MG63 (cell line): ENCODE results near the gene ARHGAP44. TPM values are rescaled to one million over a fixed set of nuclear protein-coding genes. Genes with fewer than 3 reads are reported as not detected.
A peak's percentile ranks its signal among the peaks of the same experiment; 100 is the strongest.

ENCODE experiments used
- DNase-seq: peaks from one replicate; pipeline ENCODE4 v3.0.0-alpha.2; 2020
- H3K27me3 ChIP-seq: fragments of 250-450 bp; sonication (Bioruptor Pico); 2 replicates; pipeline ENCODE4 v1.5.1; 2020; ENCODE audit warnings: mild to moderate bottlenecking, moderate library complexity
- H3K36me3 ChIP-seq: fragments of 250-450 bp; sonication (Bioruptor Pico); 2 replicates; pipeline ENCODE4 v1.5.1; 2020; ENCODE audit warnings: mild to moderate bottlenecking, moderate library complexity
- H3K4me3 ChIP-seq: fragments of 250-450 bp; sonication (Bioruptor Pico); 2 replicates; pipeline ENCODE4 v1.5.1; 2020; ENCODE audit warnings: mild to moderate bottlenecking, moderate library complexity
- H3K9me3 ChIP-seq: fragments of 250-450 bp; sonication (Bioruptor Pico); 2 replicates; pipeline ENCODE4 v1.5.1; 2020; ENCODE audit warnings: mild to moderate bottlenecking, moderate library complexity
- total RNA-seq: library from RNA; depleted of rRNA; stranded (reverse); fragments of >200 nt; shearing (Covaris generic); gene quantifications from 2 replicates; pipeline ENCODE4 v1.2.3, GENCODE V29; 2014; ENCODE audit warnings: low replicate concordance

The ARHGAP44 gene
- total RNA-seq, 1 experiment from 2014 or later, result 1.2 TPM

GRCh38 chr17:13004336-13004735 lies 215.0 kb downstream of the ARHGAP44 start:
- Histone ChIP-seq H3K9me3 (no peaks in the 10 kb centered on the region), H3K27me3 (no peaks in the 10 kb centered on the region), H3K4me3 (no peak overlapping the region), H3K36me3 (peaks cover 25% of the 10 kb centered on the region)
- DNase-seq, result no peak

- H3K36me3 ChIP-seq, result peaks cover 17% of the 10 kb centered on the region
- DNase-seq, result no peak
- H3K27me3 ChIP-seq, result no peaks in the 10 kb centered on the region
- H3K4me3 ChIP-seq, result no peak overlapping the region
- H3K9me3 ChIP-seq, result no peaks in the 10 kb centered on the region
These were observed 216.2 kb downstream of the ARHGAP44 start for GRCh38 chr17:13005530-13005929.

DNA sequence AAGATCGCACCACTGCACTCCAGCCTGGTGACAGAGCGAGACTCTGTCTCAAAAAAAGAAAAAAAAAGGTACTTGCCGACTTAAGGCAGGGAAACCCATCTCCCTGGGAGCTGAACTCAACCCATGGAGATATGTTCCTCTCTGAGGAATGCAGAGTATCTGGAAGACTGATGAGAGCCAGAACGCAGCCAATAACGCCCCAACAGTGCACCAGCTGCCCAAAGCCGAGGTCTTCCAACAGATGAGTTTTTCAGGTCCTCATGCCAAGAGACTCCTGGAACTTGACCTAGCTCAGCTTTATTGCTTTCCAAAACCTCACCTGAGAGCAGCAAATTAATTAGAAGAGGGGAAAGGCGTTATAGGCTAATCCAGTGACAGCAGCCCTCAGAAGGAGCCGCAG lies 219.2 kb downstream of the ARHGAP44 start:
- Histone ChIP-seq H3K4me3 (no peak overlapping the region), H3K27me3 (no peaks in the 10 kb centered on the region), H3K9me3 (no peaks in the 10 kb centered on the region), H3K36me3 (peaks cover 16% of the 10 kb centered on the region)
- no peak for DNase-seq

GRCh38 chr17:13010959-13011358 lies 221.7 kb downstream of the ARHGAP44 start:
- H3K9me3 ChIP-seq, result no peaks in the 10 kb centered on the region
- DNase-seq, result no peak
- H3K36me3 ChIP-seq, result peaks cover 35% of the 10 kb centered on the region
- no peaks in the 10 kb centered on the region for H3K27me3 ChIP-seq
- no peak overlapping the region for H3K4me3 ChIP-seq

DNA sequence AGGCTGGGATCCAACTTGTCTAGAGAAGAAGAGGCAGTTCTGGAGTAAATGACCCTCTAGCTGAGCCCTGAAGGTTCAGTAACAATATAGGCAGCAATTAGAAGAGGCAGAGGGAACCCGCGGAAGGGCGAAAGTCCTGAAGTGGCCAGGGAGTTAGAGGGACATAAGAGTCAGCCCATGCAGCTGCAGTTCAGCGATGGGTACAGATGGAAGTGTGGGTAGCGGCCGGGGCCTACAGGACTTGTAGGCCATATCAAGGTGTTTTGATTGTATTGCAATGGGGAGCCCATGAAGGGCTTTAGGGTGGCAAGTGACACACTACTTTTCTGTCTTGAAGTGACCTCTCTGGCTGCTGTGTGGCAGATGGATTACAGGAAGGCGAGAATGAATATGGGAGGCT lies 225.5 kb downstream of the ARHGAP44 start:
- Histone ChIP-seq H3K36me3 (peaks cover 38% of the 10 kb centered on the region), H3K9me3 (no peaks in the 10 kb centered on the region), H3K4me3 (no peak overlapping the region), H3K27me3 (no peaks in the 10 kb centered on the region)
- DNase-seq, result no peak

GRCh38 chr17:13016881-13017654 lies 227.8 kb downstream of the ARHGAP44 start:
- H3K9me3 ChIP-seq, result no peaks in the 10 kb centered on the region
- H3K36me3 ChIP-seq, result peaks cover 33% of the 10 kb centered on the region
- H3K27me3 ChIP-seq, result no peaks in the 10 kb centered on the region
- H3K4me3 ChIP-seq, result peak overlapping the region; percentile 73
- DNase-seq, result no peak

GRCh38 chr17:13017655-13018459 lies 228.6 kb downstream of the ARHGAP44 start, which contains the start of gene ELAC2:
ELAC2 (minus strand) TSS chr17:13018027; CDS start chr17:13017947, 80 bp downstream.
- no peaks in the 10 kb centered on the region for H3K27me3 ChIP-seq
- H3K4me3 ChIP-seq, result peak within 1 kb of the TSS; percentile 73
- peaks cover 27% of the 10 kb centered on the region for H3K36me3 ChIP-seq
- peak; percentile 94 for DNase-seq
- H3K9me3 ChIP-seq, result no peaks in the 10 kb centered on the region

- H3K27me3 ChIP-seq, result no peaks in the 10 kb centered on the region
- H3K9me3 ChIP-seq, result no peaks in the 10 kb centered on the region
- no peak overlapping the region for H3K4me3 ChIP-seq
- no peak for DNase-seq
- no peaks in the 10 kb centered on the region for H3K36me3 ChIP-seq
These were observed 234.7 kb downstream of the ARHGAP44 start for GRCh38 chr17:13024016-13024415.

DNA sequence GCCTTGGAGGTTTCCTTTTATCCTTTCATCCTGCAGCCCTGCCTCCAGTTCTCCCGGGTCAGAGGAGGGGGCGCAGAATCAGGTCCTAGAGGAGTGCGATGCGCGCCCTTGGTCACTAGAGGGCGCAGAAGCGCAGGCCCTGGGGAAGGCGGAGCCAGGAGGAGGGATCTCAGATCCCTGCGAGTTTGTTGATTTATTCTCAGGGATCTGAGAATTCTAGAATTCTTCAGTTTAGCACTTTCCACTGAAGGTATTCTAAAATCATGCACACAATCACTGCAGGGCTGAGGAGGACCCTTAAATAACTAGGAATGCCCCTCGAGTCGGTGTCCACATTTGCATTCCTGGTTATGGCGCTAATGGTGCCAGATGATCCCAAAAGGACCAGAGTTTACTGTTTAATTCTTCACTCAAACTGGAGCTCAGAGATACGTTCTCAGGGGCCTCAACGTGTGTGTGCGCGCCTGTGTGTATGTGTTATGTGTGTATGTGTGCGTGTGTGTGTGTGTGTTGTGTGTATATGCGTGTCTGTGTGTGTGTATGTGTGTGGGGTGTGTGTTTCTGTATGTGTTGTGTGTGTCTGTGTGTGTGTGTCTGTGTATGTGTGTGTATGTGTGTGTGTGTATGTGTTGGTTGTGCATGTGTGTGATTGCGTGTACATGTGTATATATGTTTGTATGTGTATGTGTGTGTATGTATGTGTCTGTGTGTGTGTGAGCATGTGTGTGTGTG lies 235.4 kb downstream of the ARHGAP44 start:
- H3K9me3 ChIP-seq, result no peaks in the 10 kb centered on the region
- peak; percentile 24 for DNase-seq
- no peaks in the 10 kb centered on the region for H3K36me3 ChIP-seq
- H3K4me3 ChIP-seq, result no peak overlapping the region
- H3K27me3 ChIP-seq, result no peaks in the 10 kb centered on the region

DNA sequence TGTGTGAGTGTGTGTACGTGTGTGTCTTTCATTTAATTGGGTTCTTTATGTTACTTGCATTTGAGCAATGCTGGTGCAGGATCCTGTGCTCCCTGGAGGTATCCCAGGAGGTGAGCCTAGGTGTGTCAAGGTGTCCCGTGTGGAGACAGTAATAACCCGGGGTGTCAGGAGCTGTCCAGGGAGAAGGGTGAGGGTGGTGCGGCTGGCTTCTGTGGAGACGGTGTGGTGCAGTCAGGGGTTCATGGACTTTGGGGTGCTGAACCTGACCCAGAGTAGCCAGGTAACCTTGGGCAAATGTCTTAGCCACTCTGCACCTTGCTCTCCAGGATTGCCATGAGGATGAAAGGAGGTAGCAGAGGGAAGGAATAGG lies 235.9 kb downstream of the ARHGAP44 start:
- Histone ChIP-seq H3K4me3 (no peak overlapping the region), H3K27me3 (no peaks in the 10 kb centered on the region), H3K9me3 (no peaks in the 10 kb centered on the region), H3K36me3 (no peaks in the 10 kb centered on the region)
- DNase-seq, result no peak

DNA sequence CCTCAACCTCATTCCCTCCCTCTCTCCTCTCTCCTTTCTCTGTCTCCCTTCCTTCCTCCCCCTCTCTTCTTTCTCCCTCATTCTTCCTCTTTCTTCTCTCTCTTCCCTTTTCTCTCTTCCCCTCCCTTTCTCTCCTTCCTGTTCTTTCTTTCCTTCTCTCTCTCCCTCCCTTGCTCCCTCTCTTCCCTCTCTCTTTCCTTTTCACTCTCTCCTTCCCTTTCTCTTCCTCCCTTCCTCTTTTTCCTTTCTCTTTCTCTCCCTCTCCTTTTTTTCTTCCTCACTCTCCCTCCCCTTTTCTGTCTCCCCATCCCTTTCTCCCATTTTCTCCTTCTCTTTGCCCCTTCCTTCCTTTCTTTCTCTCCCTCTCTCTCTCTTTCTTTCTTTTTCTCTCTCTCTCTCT lies 236.4 kb downstream of the ARHGAP44 start:
- no peaks in the 10 kb centered on the region for H3K9me3 ChIP-seq

DNA sequence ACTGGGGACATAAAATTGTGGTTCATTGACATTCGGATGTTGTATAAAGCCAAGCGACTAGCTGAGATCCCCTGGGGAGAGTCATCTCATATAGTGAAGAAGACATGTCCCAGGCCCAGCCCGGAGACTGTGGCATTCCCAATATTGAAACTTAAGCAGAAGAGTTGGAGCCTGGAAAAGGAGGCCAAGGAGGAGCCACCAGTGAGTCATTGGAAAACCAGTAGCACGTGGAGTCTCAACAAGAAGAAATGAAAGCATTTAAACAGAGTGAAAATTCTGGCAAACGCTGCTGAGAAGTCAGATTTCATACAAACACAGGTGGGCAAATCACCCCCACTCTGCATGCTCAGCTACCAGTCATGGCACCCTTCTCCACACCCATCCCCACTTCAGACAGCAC lies 237.9 kb downstream of the ARHGAP44 start:
- no peaks in the 10 kb centered on the region for H3K9me3 ChIP-seq
- H3K36me3 ChIP-seq, result no peaks in the 10 kb centered on the region
- H3K27me3 ChIP-seq, result no peaks in the 10 kb centered on the region
- DNase-seq, result no peak
- no peak overlapping the region for H3K4me3 ChIP-seq

More for the DNA sequence above, 236.4 kb downstream of the ARHGAP44 start:
- H3K27me3 ChIP-seq, result no peaks in the 10 kb centered on the region
- no peaks in the 10 kb centered on the region for H3K36me3 ChIP-seq
- H3K4me3 ChIP-seq, result no peak overlapping the region
- no peak for DNase-seq

DNA sequence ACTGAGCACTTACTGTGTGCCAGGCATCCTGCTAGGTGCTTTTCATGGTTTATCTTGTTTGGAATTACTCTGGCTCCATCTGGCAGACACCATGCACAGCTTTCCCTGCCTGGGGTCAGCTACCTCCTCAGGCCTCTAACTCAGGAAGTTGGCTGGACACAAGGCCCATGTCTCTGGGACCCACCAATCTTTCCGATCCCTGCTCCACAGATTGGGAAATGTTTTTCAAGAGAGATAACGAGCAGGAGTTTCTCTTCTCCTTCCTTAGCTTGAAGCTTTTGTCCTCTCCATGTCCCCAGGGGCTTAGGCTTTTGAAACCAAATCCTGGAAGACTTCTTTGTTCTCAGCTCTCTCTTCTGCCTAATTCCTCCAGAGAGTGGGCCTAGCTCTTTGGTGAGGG lies 240.0 kb downstream of the ARHGAP44 start:
- no peaks in the 10 kb centered on the region for H3K27me3 ChIP-seq
- DNase-seq, result no peak
- no peaks in the 10 kb centered on the region for H3K9me3 ChIP-seq
- no peaks in the 10 kb centered on the region for H3K36me3 ChIP-seq
- no peak overlapping the region for H3K4me3 ChIP-seq

- no peak overlapping the region for H3K4me3 ChIP-seq
- no peak for DNase-seq
- no peaks in the 10 kb centered on the region for H3K9me3 ChIP-seq
- no peaks in the 10 kb centered on the region for H3K27me3 ChIP-seq
- H3K36me3 ChIP-seq, result no peaks in the 10 kb centered on the region
These were observed 240.8 kb downstream of the ARHGAP44 start for GRCh38 chr17:13030056-13030455.

DNA sequence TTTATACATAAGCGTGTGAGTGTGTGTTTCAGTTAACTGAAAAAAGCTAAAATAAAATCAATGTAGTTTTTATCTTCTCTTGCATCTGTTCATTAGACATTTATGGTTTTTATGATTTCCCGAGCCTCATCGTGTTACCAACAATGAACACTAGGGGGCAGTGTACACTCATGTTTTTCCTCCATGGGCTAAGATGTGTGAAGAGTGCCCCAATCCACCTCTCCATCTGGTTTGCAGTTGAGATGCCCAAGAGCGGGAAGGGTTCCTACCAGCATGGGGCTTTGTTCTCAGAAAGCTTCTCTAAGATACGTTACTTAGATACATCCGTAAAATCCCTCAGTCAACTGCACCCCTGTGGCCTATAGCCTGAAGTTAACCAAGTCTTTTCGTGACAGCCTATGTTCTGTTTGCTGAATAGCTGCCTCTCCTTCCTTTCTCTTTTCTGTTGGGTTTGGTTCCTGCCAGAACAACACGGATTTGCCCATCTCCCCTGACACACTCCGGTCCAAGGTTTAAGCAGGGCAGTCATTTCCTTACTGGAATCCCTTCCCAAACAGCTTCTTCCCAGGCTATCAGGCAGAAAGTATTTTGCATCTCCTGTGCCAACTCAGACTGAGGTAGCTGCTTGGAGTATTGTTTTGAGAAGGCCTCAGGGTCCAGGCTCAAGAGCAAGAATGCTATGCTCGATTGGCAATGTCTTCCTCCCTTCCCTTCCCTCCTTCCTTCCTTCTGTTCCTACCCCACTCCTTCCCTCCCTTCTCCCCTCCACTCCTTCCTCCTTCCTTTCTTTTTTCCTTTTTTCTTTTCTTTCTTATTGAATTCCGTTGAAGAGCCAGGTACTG lies 241.4 kb downstream of the ARHGAP44 start:
- Histone ChIP-seq H3K4me3 (no peak overlapping the region), H3K27me3 (no peaks in the 10 kb centered on the region), H3K36me3 (no peaks in the 10 kb centered on the region), H3K9me3 (no peaks in the 10 kb centered on the region)
- no peak for DNase-seq

- Histone ChIP-seq H3K4me3 (no peak overlapping the region), H3K36me3 (no peaks in the 10 kb centered on the region), H3K27me3 (no peaks in the 10 kb centered on the region), H3K9me3 (no peaks in the 10 kb centered on the region)
- no peak for DNase-seq
These were observed 242.5 kb downstream of the ARHGAP44 start for GRCh38 chr17:13031718-13032350.
